GM21390 (cell line): ENCODE results near the gene UGT1A9.

Experiments used
- ATAC-seq: cut with Tn5 transposase; IDR thresholded peaks from one replicate; pipeline ENCODE4 v1.9.1; 2021; ENCODE audit not compliant: unreplicated experiment

The UGT1A9 gene

DNA sequence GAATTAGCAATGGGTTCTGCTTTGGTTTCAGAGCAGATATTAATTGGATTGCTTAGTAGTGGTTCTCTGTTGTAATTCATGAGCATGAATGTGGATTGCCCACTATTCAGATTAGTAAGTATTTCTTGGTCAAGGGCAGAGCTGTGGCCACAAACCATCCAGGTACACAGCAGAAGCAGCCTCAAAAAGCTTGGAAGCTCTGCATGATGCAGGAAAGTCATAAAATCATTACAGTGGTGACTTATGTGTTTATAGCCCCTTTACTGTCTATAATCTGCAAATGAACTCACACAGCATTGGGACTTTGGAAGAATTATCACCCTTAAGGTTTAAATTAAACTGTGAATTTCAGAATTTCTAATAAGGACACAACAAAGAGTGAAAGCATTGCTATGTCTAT, 86.4 kb downstream of the UGT1A9 start:
- ATAC-seq = no peak

DNA sequence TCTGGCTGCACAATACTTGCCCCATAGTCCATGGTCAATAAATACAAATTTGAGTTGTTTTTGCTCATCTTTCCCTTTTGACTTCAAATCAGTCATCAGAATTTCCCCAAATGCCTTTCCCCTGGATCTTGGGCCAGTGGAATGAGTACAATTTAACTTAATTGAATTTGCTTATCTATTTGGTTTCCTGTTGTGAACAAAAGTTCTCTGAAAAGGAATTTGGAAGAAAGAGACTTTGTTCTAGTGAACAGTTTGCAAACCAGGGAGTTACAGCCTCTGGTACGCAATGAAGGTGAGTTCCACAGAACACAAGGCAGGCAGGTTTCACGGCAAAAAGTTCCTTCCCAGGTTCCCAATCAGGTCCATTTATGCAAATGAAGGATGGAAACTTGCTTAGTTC, 87.2 kb downstream of the UGT1A9 start:
- no peak for ATAC-seq

DNA sequence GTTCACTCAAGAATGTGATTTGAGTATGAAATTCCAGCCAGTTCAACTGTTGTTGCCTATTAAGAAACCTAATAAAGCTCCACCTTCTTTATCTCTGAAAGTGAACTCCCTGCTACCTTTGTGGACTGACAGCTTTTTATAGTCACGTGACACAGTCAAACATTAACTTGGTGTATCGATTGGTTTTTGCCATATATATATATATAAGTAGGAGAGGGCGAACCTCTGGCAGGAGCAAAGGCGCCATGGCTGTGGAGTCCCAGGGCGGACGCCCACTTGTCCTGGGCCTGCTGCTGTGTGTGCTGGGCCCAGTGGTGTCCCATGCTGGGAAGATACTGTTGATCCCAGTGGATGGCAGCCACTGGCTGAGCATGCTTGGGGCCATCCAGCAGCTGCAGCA, 88.3 kb downstream of the UGT1A9 start, which contains the start of gene UGT1A1:
TSS of gene UGT1A1 (plus strand) at position 228 of the 400 bp plus-strand sequence. CDS start at position 246, 18 bp downstream.
- ATAC-seq = no peak

DNA sequence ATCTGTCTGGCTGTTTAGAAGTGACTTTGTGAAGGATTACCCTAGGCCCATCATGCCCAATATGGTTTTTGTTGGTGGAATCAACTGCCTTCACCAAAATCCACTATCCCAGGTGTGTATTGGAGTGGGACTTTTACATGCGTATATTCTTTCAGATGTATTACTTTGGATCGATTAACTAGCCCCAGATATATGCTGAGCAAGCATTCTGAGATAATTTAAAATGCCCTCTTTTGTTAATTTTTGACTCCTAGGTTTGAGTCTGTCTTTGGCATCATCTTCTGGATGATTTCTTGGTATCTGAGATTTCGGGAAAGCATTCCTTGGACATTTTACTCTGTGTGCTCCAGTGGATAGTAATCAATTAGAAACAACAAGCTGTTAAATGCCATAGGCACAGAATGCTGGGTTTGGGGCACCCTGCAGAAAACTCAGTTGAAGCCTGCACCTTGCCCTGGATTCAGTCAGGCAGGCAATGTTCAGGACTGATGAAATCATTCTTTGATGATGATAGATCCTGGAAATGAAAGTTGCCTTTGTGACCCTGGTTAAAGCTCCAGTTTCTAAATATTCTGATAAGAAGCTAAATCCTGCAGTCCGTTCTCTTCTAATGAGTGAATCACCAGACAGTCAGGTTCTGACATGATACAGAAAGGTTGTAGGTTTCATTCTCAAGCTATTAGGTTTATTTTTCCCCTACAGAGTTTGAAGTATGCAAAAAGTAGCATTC, 89.5 kb downstream of the UGT1A9 start:
- no peak for ATAC-seq

DNA sequence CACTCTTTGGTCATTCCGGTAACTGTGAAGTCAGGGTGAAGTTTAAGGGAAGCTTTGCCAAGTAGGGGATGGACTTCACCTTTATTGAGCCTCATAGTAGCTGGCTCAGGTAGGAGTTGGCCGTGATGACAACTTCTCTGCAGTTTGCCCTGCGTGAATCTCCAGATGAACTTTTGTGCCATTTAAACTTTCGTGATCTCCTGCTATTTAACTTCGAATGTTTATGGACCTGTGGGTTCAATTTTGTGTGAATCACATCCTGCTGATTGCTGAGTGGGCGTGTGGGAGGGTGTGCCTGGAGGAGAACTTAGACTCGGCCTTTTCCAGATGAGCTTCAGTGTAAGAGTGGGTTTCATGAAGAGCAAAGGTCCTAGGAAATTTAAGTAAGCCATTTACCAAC, 92.6 kb downstream of the UGT1A9 start:
- ATAC-seq = no peak

DNA sequence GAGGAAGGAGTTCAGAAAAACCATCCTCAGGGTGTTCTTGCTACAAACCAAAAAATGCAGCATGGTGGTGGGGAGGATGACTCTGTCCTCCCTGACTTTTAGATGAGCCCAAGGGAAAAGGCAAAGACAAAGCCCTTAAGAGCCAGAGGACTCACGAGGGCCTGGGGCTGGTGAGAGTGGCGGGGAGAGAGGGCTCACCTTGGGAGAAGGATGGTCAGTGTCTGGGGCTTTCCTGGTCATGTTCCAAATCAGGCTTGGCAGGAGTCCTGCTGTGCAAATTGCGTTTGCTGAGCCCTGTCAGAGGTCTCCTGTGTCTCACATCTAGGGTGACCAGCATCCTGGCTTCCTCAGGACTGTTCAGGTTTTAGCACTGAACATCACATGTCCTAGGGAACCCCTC, 93.1 kb downstream of the UGT1A9 start:
- ATAC-seq = no peak

DNA sequence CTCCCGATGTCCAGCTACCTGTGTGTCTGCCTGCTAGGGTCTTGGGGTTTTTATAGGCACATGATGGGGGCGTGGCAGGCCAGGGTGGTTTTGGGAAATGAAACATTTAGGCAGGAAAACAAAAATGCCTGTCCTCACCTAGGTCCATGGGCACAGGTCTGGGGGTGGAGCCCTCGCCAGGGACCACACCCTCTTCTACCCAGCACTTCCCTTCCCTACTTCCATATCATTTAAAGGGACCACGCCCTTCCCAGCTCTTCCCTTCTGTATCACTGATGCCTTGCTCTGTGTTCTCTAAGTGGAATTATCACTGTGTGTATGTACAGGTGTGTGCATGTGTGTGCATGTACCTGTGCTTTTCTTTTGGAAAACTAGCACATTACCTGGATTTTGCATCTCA, 94.7 kb downstream of the UGT1A9 start:
- ATAC-seq = no peak

DNA sequence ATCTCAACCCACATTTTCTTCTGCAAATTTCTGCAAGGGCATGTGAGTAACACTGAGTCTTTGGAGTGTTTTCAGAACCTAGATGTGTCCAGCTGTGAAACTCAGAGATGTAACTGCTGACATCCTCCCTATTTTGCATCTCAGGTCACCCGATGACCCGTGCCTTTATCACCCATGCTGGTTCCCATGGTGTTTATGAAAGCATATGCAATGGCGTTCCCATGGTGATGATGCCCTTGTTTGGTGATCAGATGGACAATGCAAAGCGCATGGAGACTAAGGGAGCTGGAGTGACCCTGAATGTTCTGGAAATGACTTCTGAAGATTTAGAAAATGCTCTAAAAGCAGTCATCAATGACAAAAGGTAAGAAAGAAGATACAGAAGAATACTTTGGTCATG, 96.4 kb downstream of the UGT1A9 start:
- no peak for ATAC-seq

DNA sequence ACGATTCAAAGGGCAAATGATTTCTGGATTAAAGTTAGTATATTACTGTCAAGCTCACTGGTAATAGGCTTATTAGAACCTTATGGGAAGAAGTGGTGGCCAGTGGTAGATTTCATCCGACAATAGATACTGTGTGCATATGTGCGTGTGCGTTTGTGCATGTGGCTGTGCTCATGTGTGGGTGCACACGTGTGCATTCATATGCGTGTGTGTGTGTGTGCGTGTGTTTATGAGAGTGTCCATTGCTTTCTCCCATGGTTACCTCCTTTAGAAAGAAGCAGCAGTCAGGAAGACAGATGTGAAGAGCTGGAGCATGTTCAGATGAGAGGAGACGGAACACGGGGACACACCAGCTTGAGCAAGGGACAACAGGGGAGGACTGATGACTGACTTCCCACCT, 97.6 kb downstream of the UGT1A9 start:
- no peak for ATAC-seq

DNA sequence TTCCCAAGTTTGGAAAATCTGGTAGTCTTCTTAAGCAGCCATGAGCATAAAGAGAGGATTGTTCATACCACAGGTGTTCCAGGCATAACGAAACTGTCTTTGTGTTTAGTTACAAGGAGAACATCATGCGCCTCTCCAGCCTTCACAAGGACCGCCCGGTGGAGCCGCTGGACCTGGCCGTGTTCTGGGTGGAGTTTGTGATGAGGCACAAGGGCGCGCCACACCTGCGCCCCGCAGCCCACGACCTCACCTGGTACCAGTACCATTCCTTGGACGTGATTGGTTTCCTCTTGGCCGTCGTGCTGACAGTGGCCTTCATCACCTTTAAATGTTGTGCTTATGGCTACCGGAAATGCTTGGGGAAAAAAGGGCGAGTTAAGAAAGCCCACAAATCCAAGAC, 100.5 kb downstream of the UGT1A9 start:
- no peak for ATAC-seq

DNA sequence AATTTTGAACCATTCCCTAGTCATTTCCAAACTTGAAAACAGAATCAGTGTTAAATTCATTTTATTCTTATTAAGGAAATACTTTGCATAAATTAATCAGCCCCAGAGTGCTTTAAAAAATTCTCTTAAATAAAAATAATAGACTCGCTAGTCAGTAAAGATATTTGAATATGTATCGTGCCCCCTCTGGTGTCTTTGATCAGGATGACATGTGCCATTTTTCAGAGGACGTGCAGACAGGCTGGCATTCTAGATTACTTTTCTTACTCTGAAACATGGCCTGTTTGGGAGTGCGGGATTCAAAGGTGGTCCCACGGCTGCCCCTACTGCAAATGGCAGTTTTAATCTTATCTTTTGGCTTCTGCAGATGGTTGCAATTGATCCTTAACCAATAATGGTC, 100.9 kb downstream of the UGT1A9 start:
- no peak for ATAC-seq

DNA sequence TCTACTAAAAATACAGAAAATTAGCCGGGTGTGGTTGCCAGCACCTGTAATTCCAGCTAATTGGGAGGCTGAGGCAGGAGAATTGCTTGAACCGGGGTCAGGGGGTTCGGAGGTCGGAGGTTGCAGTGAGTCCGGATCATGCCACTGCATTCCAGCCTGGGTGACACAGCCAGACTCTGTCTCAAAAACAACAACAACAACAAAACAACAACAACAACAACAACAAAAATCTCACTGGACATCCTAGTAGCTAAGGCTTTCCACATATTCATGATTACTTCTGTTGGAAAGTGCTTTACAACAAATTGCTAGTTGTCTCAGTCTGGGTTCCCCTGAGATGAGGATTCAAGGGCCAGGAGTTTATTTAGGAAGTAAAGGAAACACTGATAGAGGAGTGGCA, 102.2 kb downstream of the UGT1A9 start:
- ATAC-seq = no peak

DNA sequence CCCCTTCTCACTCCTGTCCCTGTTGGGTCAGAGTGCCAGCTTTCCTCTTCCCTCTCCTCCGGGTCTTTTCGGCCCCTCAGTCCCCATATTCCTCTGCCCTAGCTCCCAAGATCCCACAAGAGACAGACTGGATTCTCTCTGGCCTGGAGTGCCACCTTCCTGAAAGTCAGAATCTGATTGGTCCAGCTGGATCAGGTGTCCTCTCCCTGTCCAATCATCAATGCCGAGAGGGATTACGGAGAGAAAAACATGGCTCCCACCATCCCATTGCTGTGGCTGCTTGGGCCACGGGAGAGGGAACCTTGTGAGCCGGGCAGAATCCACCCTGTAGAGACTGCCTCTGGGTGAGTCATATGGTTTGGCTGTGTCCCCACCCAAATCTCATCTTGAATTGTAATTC, 103.7 kb downstream of the UGT1A9 start:
- ATAC-seq = no peak

DNA sequence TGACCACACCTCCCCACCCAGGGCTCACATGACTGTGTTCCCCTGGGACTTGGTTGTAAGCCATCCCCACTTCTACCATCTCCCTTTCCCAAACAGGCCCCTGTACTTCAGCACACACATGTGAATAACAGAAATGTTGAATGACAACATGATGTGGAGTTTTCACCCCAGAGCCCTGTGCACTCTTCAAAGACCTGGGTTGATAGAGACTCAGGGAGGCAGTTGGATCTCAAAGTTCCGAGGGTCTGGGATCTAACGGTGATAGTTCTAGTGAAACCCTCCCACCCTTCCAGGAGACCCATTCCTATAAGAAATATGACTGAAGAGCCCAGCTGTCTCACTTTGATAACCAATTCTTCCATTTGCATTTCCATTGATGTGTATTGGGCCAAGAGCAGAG, 106.3 kb downstream of the UGT1A9 start, which contains the start of gene MROH2A:
TSS of gene MROH2A (plus strand) at position 301 of the 400 bp plus-strand sequence. CDS start 1,029 bp downstream, outside the sequence.
- no peak for ATAC-seq

DNA sequence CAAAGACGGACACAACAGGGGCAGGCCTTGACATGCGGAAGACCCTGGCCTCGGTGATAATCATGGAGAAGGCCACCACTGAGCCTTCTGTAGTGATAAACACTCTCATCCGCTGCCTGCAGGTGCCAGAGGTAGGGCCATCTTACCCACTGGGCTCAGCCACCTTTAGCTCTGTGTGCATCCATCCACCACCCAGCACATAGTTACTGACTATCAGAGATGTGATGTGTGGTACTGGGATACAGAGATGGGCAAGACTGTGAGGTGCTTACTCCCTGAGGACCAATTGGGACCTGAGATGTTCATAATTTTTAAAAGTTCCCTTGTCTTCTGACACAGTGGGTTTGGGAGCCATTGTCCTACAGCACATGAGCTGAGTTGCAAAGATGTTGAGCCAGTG, 108.0 kb downstream of the UGT1A9 start:
- no peak for ATAC-seq

DNA sequence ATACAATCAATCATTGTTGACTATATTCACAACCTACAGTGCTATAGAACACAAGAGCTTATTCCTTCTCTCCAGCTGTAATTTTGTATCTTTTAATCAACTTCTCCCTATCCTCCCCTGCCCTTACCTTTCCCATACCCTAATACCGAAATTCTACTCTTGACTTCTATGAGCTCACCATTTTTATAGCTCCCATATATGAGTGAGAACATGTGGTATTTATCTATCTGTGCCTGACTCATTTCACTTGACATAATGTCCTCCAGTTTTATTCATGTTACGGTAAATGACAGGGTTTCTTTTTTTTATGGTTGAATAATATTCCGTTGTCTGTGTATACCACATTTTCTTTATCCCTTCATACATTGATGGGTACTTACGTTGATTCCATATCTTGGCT, 109.1 kb downstream of the UGT1A9 start:
- ATAC-seq = no peak

DNA sequence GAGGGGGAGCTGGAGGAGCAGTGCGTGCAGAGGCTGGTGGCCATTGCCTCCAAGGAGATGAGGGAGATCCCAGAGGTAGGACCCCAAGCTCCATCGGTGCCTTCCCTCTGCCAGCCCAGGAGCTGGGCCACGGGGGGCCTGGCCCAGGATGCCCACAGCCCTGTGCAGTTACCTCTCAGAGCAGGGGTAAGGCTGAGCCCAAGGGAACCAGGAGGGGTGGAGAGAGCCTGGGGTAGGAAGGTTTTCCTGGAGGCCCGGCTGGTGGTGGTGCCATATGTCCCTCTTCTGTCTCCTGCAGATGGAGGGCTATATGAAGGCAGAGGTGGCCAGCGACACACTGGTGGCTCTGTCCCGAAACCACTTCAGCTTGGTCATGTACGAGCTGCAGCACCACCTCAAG, 117.9 kb downstream of the UGT1A9 start:
- ATAC-seq = no peak

DNA sequence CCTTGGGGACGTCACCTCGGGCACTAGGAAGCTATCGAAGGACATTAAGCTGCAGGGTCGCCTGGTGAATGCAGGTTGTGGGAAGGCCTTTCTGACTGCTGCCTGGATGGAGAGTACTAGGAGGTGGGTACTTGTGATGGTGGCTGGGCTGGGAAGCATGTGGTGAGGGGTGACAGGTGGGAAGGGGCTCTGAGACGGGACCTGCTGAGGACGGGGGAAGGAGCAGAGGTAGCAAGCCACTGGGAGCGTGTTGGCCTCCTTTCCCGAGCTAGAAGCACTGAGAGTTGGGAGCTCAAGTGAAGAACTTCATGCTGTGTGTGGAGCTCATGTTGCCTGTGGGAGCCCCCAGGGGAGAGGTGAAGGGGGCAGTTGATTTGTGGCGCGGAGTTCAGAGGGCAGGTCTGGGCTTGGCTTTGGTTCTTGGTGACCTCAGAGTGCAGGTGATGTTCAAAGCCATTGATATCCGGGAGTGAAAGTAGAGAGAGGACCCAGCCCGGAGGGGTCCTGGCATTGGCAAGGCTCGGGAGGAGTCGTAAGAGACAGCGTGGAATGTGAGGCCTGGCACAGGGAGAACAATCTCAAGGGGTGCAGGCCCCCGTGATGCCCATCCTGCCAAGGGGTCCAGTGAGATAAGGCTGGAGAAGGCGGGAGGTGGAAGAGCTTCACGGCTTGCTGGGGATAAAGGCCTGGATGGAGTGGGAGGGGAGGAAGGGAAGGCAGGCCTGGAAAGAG, 119.6 kb downstream of the UGT1A9 start:
- no peak for ATAC-seq

DNA sequence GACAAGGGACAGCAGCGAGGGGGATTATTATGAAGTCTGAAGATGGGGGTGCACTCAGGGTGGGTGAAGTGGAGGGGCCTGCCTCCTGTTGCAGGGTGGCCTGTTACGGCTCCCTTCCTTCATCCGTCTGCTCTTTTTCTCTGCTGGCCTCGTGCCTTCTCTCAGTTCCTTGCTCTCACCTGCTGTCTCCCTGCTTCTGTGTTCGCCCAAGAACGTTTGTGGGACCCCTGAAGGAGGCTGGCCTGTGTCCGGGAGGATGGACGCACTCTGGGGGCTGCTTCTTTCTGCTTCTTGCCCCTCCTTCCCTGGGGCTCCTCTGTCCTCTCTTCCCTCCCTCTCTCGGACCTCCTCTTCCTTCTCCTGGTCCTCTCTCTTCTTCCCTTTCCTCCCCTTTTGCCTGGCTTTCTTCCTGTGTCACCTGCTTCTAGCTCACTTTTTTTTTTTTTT, 120.2 kb downstream of the UGT1A9 start:
- ATAC-seq = no peak

DNA sequence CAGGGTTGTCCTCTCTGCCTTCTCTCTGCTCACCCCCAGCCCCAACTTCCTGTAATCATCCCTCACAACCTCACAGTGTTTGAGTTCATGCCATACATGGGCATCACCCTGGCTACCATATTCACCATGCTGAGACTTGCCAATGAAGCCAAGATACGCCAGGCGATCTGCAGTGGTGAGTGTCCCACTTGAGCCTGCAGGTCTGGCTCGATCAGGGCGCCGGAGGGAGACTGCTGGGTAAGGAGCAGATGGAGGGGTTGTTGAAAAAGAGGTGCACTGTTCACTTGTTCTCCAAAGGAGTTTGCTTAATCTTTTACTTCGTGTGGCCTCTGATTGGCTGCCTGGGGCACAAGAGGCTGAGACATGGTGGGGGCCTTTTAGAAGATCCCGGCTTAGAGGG, 121.0 kb downstream of the UGT1A9 start:
- no peak for ATAC-seq

DNA sequence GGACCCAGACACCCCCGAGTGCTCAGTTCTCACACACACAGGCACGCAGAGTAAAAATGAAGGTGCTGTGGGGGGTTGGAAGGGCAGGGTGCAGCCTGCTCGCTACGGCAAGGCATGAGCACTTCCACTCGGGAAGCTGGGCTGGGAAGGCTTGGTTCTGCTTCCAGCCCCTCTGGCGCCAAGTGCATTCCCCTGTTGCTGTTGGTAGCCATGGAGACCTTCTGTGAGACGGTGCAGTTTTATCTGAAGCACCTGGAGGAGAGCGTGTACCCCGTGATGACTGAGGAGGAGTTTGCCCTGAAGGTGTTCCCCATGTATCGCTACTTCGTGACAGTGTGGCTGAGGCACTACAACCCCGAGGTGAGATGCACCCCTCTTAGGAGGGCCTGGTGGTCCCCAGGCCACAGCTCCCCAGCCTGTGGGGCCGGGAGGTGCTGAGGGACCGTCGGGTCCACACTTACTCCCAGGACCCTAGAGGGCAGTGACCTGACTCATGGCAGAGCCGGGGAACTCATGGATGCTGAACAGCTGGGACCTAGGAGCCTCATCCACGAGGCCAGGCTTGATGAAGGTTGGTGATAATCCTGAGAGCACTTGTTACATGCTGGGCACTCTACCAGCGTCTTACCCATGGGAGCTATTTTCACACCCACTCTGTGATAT, 121.9 kb downstream of the UGT1A9 start:
- no peak for ATAC-seq

DNA sequence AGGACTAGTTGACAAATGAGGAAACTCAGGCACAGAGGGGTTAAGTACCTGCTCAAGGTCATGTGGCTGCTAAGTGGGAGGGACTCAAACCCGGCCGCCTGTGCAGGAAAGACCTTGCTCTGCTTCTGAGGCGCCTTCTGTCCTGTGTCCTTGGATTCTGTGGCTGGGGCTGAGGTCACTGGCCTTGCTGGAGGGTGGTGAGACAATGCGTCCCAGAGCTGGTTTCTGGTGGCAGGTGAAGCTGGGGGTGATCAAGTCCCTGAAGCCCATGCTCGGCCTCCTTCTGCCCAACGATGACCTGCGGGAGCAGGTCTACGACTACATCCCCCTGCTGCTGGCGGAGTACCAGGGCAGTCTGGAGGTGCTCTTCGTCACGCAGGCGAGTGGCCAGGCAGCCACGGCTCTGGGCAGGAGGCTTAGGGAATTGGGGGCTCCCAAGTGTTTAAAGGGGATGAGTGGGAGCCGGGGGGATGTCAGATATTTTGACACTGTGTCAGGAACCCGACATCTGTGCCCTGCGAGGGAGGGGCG, 122.5 kb downstream of the UGT1A9 start:
- no peak for ATAC-seq
